HG03457 (cell line): ENCODE data around the gene LMAN1L.

ENCODE experiments used
- ATAC-seq: cut with Tn5 transposase; IDR thresholded peaks from one replicate; pipeline ENCODE4 v1.9.1; 2021; ENCODE audit warnings: moderate number of reproducible peaks; ENCODE audit not compliant: unreplicated experiment

LMAN1L gene

GRCh38 chr15:74793135-74794028 is 19.3 kb upstream of the LMAN1L start:
- ATAC-seq: no peak

GRCh38 chr15:74794248-74794969 is 18.2 kb upstream of the LMAN1L start:
- ATAC-seq: no peak

GRCh38 chr15:74794970-74795349 is 17.7 kb upstream of the LMAN1L start:
- no peak for ATAC-seq

- no peak for ATAC-seq
Observed at GRCh38 chr15:74795966-74796625, 16.5 kb upstream of the LMAN1L start.

GRCh38 chr15:74798388-74799254 is 14.0 kb upstream of the LMAN1L start:
- no peak for ATAC-seq

- no peak for ATAC-seq
Observed at GRCh38 chr15:74799255-74799855, 13.3 kb upstream of the LMAN1L start.

- no peak for ATAC-seq
Observed at GRCh38 chr15:74799856-74800558, 12.6 kb upstream of the LMAN1L start.

- no peak for ATAC-seq
Observed at GRCh38 chr15:74800559-74801094, 12.0 kb upstream of the LMAN1L start.

GRCh38 chr15:74801311-74801997 is 11.2 kb upstream of the LMAN1L start:
- no peak for ATAC-seq

- ATAC-seq: no peak
Observed at GRCh38 chr15:74802290-74802689, 10.3 kb upstream of the LMAN1L start.

GRCh38 chr15:74802862-74803447 is 9.7 kb upstream of the LMAN1L start:
- no peak for ATAC-seq

- no peak for ATAC-seq
Observed at GRCh38 chr15:74804935-74805334, 7.7 kb upstream of the LMAN1L start.

- ATAC-seq: no peak
Observed at GRCh38 chr15:74807282-74807681, 5.4 kb upstream of the LMAN1L start.

- no peak for ATAC-seq
Observed at GRCh38 chr15:74808078-74808839, 4.4 kb upstream of the LMAN1L start.

GRCh38 chr15:74808840-74809229 is 3.8 kb upstream of the LMAN1L start:
- ATAC-seq: no peak

- ATAC-seq: no peak
Observed at GRCh38 chr15:74809242-74809641, 3.4 kb upstream of the LMAN1L start.

- ATAC-seq: no peak
Observed at GRCh38 chr15:74809956-74810355, 2.7 kb upstream of the LMAN1L start.
